ENCODE data around the gene COL6A2. TPM values are rescaled to one million over a fixed set of nuclear protein-coding genes. Genes with fewer than 3 reads are reported as not detected.
"Not testable (repeated sequence)": the region's sequence is repeated elsewhere in the genome, so short reads cannot be mapped to it uniquely, and the experiment has no call there.

COL6A2 gene
- total RNA-seq, 8 experiments from 2014 or later: 2.6 to 153 (median 5.0) TPM

GRCh38 chr21:46056450-46056903 lies 41.4 kb upstream of the COL6A2 start:
- Histone ChIP-seq H3K4me1 (replicated peaks in 1 of 2) (peaks cover 14 to 16% of the 10 kb centered on the region in 2 donors), H3K4me3 (no peak overlapping the region), H3K27ac (no peak overlapping the region)
- WGBS, 10 experiments: 0 to 83% (median 58%) methylated on average over 3 to 18 of the region's 26 CpGs; no CpG with 5 or more reads in 3 of the 10 experiments
- in situ Hi-C loops (cut with MboI; ENCODE audit: low pct_unique_long_range_greater_than_20kb in 2 of 9, low sequenced_read_pairs in 9 of 9, unreplicated experiment in 9 of 9): no loop called here
- peak; percentile 21 to 74 (median 48) for ATAC-seq (replicated peaks in 6 of 8)

- Histone ChIP-seq H3K4me1 (replicated peaks in 1 of 2) (peaks cover 14 to 16% of the 10 kb centered on the region in 2 donors), H3K27ac (no peak overlapping the region), H3K4me3 (no peak overlapping the region)
- in situ Hi-C loops (cut with MboI; ENCODE audit: low pct_unique_long_range_greater_than_20kb in 2 of 9, low sequenced_read_pairs in 9 of 9, unreplicated experiment in 9 of 9): no loop called here
- WGBS, 10 experiments: 80 to 83% (median 80%) methylated on average over 1 of the region's 27 CpGs; no CpG with 5 or more reads in 7 of the 10 experiments
- ATAC-seq (replicated peaks in 6 of 8): no peak
These were observed 40.7 kb upstream of the COL6A2 start for GRCh38 chr21:46057111-46057709.

DNA sequence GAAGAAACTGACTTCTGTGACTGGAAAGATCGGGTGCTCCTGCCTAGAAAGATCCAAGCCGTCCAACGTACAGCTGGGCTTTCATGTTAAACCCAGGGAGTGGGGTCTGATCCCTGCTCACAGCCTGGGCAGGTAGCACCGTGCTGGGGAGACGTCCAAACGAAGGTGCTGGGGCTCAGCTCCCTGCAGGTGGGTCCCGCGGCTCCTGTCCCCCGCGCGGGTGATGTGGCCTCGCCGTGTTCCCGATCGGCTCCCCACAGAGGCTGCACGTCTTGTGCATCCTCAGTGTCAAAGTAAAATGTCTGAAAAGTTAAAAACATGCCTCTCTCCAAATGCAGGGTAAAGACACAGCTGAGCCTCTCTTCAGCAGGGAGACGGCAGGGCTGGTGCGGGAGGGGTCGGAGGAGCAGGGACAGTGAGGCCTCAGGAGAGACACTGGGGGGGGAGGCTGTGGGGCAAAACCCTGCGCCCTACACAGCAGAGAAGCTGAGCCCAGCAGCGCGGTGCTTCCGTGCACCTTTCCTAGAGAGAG lies 40.1 kb upstream of the COL6A2 start:
- Histone ChIP-seq H3K4me3 (no peak overlapping the region), H3K27ac (no peak overlapping the region), H3K4me1 (replicated peaks in 1 of 2) (peaks cover 14 to 16% of the 10 kb centered on the region in 2 donors)
- in situ Hi-C loops (cut with MboI; ENCODE audit: low pct_unique_long_range_greater_than_20kb in 2 of 9, low sequenced_read_pairs in 9 of 9, unreplicated experiment in 9 of 9): no loop called here
- no peak for ATAC-seq (replicated peaks in 6 of 8)
- 79 to 90% (median 90%) methylated on average over 2 to 10 of the region's 23 CpGs; no CpG with 5 or more reads in 7 of the 10 experiments for WGBS, 10 experiments

DNA sequence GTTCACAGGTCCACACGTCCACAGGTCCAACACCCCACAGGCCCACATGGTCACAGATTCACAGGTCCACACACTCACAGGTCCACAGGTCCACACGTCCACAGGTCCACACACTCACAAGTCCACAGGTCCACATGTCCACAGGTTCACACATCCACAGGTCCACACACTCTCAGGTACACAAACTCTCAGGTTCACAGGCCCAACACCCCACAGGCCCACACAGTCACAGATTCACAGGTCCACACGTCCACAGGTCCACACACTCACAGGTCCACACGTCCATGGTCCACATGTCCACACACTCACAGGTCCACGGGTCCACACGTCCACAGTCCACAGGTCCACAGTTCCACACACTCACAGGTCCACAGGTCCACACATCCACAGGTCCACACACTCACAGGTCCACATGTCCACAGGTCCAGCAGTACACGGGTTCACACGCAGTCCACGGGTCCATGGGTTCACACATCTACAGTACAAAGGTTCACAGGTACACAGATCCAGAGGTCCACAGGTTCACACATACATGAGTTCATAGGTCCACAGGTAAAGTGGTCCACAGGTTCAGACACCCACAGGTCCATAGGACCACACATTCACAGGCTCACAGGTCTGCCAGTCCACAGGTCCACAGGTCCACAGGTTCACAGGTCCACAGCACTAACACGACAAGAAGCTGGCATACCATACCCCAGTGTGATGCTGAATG lies 39.3 kb upstream of the COL6A2 start:
- Histone ChIP-seq H3K27ac (no peak overlapping the region), H3K4me3 (no peak overlapping the region), H3K4me1 (replicated peaks in 1 of 2) (peaks cover 14% of the 10 kb centered on the region in 2 donors)
- WGBS, 10 experiments: 80 to 100% (median 90%) methylated on average over 1 to 3 of the region's 10 CpGs; no CpG with 5 or more reads in 6 of the 10 experiments
- ATAC-seq (replicated peaks in 6 of 8): no peak
- in situ Hi-C loops (cut with MboI; ENCODE audit: low pct_unique_long_range_greater_than_20kb in 2 of 9, low sequenced_read_pairs in 9 of 9, unreplicated experiment in 9 of 9): no loop called here

- 80 to 100% (median 95%) methylated on average over 1 to 9 of the region's 12 CpGs; no CpG with 5 or more reads in 4 of the 10 experiments for WGBS, 10 experiments
- Histone ChIP-seq H3K27ac (no peak overlapping the region), H3K4me3 (no peak overlapping the region), H3K4me1 (replicated peaks in 1 of 2) (peaks cover 14% of the 10 kb centered on the region in 2 donors)
- in situ Hi-C loops (cut with MboI; ENCODE audit: low pct_unique_long_range_greater_than_20kb in 2 of 9, low sequenced_read_pairs in 9 of 9, unreplicated experiment in 9 of 9): no loop called here
- no peak for ATAC-seq (replicated peaks in 6 of 8)
These were observed 38.7 kb upstream of the COL6A2 start for GRCh38 chr21:46059195-46059594.

DNA sequence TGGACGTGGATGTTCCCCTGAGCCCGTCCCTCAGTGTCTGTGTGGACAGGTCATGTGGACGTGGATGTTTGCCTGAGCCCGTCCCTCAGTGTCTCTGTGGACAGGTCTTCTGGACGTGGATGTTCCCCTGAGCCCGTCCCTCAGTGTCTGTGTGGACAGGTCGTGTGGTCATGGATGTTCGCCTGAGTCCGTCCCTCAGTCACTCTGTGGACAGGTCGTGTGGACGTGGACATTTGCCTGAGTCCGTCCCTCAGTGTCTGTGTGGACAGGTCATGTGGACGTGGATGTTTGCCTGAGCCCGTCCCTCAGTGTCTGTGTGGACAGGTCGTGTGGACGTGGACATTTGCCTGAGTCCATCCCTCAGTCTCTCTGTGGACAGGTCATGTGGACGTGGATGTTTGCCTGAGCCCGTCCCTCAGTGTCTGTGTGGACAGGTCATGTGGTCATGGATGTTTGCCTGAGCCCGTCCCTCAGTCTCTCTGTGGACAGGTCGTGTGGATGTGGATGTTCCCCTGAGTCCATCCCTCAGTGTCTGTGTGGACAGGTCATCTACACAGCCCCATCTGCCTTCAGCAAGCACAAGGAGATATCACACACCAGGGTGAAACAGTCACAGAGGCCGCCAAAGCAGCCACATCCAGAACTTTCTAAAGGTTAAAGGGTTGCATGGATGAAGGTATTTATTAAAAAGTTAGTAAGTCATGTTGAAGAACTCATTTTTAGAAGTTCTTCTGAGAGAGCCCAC lies 38.0 kb upstream of the COL6A2 start:
- WGBS, 10 experiments: 20 to 94% (median 84%) methylated on average over 1 to 8 of the region's 21 CpGs; no CpG with 5 or more reads in 4 of the 10 experiments
- H3K4me3 ChIP-seq; H3K27ac ChIP-seq; in situ Hi-C loops (cut with MboI; ENCODE audit: low pct_unique_long_range_greater_than_20kb in 2 of 9, low sequenced_read_pairs in 9 of 9, unreplicated experiment in 9 of 9); ATAC-seq (replicated peaks in 6 of 8): not testable (repeated sequence)
- H3K4me1 ChIP-seq (replicated peaks in 1 of 2): peaks cover 14% of the 10 kb centered on the region in 2 donors

DNA sequence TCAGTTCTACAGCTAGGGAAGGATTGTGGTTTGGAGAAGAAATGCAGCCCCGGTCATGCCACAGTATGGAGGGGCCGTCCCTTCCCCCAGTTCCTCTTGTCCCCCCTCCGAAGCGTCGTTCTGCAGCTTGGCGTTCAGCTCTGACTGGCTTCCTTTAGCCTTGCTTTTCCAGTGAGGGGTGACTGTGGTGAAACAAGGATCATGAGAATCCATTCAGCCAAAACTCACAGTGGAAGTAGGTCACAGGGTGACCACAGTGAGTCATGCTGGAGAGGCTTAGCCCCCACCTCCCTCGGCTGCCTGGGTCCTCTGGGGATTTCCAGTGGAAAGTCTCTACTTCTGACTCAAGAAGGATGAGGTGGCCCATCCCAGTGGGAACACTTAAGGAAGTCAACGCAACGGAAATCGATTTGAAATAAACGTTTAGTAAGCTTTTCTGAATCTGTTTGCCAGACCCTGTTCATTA lies 37.3 kb upstream of the COL6A2 start:
- ATAC-seq (replicated peaks in 6 of 8): peak in 7 of 8 experiments; percentile 10 to 73 (median 46)
- no peak overlapping the region for H3K4me3 ChIP-seq
- H3K27ac ChIP-seq: no peak overlapping the region
- in situ Hi-C loops (cut with MboI; ENCODE audit: low pct_unique_long_range_greater_than_20kb in 2 of 9, low sequenced_read_pairs in 9 of 9, unreplicated experiment in 9 of 9): no loop called here
- peaks cover 18% of the 10 kb centered on the region in 2 donors for H3K4me1 ChIP-seq (replicated peaks in 1 of 2)
- WGBS, 10 experiments: 0 to 87% (median 18%) methylated on average over 1 to 7 of the region's 11 CpGs; no CpG with 5 or more reads in 2 of the 10 experiments

DNA sequence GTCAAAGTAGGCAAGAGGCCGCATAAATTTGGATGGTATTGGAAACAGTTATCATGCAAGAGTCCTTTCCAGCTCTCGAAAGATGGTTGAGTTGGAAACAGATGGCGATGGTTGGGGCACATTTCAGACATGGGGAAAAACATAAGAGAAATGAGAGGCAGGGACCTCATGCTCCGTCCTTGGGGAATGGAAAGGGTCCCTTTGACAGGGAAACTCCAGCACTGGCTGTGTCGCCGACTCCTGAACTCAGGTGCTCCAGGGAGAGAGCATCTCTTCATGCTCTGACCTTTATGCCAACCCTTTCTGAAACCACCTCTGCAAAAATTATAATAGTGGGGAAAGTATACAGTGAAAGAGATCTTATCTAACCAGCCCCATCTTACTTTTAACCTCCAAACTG lies 36.8 kb upstream of the COL6A2 start:
- ATAC-seq (replicated peaks in 6 of 8): no peak
- in situ Hi-C loops (cut with MboI; ENCODE audit: low pct_unique_long_range_greater_than_20kb in 2 of 9, low sequenced_read_pairs in 9 of 9, unreplicated experiment in 9 of 9): no loop called here
- no peak overlapping the region for H3K27ac ChIP-seq
- H3K4me3 ChIP-seq: no peak overlapping the region
- peaks cover 18% of the 10 kb centered on the region in 2 donors for H3K4me1 ChIP-seq (replicated peaks in 1 of 2)
- WGBS, 10 experiments: 17 to 100% (median 80%) methylated on average over 1 to 5 of the region's 6 CpGs; no CpG with 5 or more reads in 2 of the 10 experiments

DNA sequence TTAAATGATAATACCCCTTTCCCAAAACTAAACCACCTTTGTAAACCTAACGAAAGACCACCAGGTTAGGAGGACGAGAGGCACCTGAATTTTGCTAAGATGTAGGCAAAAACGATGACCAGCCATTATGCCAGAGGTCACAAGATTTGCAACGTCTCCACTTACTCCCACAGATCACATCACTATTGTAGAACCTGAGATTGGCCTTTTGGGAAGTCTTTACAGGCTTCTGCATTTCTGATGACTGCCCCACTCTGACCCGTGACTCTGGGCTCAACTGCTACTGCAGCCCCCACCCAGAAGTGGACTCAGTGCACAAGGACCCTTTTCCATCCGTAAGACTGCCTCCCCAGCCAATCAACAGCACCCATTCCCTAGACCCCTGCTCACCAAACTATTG lies 36.4 kb upstream of the COL6A2 start:
- no peak overlapping the region for H3K27ac ChIP-seq
- WGBS, 10 experiments: 11 to 100% (median 68%) methylated on average over 1 to 4 of the region's 6 CpGs; no CpG with 5 or more reads in 4 of the 10 experiments
- H3K4me3 ChIP-seq: no peak overlapping the region
- in situ Hi-C loops (cut with MboI; ENCODE audit: low pct_unique_long_range_greater_than_20kb in 2 of 9, low sequenced_read_pairs in 9 of 9, unreplicated experiment in 9 of 9): no loop called here
- peaks cover 15 to 19% of the 10 kb centered on the region in 2 donors for H3K4me1 ChIP-seq (replicated peaks in 1 of 2)
- ATAC-seq (replicated peaks in 6 of 8): no peak

DNA sequence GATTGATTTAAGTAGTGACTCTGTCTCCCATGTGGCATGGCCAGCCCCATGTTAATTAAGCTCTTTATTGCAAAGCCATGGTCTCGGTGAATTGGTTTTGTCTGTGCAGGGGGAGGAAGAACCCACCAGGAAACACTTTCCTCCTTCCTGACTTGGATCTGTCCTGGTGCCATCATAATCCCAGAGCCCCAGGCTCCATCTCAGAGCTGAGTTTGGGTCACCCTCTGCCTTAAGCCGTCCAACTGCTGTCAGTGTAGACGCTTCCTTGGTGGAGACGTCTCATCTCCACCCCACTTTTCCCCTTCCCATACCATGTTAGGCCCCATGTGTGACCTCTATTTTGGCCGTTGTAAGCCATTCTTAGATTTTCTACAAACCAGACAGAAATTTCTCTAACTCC lies 36.0 kb upstream of the COL6A2 start:
- no peak for ATAC-seq (replicated peaks in 6 of 8)
- in situ Hi-C loops (cut with MboI; ENCODE audit: low pct_unique_long_range_greater_than_20kb in 2 of 9, low sequenced_read_pairs in 9 of 9, unreplicated experiment in 9 of 9): no loop called here
- H3K4me3 ChIP-seq: no peak overlapping the region
- H3K27ac ChIP-seq: no peak overlapping the region
- H3K4me1 ChIP-seq (replicated peaks in 1 of 2): peaks cover 14 to 21% of the 10 kb centered on the region in 2 donors
- WGBS, 10 experiments: 59 to 91% (median 78%) methylated on average over 1 to 5 of the region's 5 CpGs; no CpG with 5 or more reads in 4 of the 10 experiments

DNA sequence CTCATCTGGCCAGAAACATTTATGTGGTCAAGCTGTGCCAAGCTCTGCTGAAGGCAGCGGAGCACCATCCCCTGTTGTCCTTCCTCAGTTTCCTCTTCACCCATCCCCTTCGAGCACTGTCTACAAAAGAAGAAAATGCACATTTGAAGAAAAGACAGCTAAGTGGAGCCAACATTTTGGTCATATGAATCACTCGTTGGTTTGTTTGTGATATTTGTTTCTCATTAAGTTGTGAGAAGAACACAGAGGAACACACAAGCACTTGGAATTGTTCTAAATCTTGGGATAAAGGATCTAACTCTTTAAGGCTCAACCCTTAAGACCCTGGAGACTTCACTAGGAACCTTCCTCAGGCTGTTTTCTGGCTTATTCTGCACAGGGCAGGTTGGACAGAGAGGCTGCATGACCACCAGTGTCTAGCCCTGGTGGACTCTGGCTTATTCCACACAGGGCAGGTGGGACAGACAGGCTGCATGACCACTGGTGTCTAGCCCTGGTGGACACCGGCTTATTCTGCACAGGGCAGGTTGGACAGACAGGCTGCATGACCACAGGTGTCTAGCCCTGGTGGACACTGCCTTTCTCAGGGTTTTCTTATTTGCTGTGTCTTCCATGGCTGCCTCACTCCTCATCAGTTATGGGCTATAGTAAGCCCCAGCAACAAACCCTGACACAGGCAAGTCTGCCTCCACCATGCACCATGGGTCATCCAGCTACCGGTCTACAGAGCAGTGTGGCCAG lies 35.3 kb upstream of the COL6A2 start:
- in situ Hi-C loops (cut with MboI; ENCODE audit: low pct_unique_long_range_greater_than_20kb in 2 of 9, low sequenced_read_pairs in 9 of 9, unreplicated experiment in 9 of 9): no loop called here
- Histone ChIP-seq H3K27ac (no peak overlapping the region), H3K4me3 (no peak overlapping the region), H3K4me1 (replicated peaks in 1 of 2) (peaks cover 20 to 24% of the 10 kb centered on the region in 2 donors)
- no peak for ATAC-seq (replicated peaks in 6 of 8)
- WGBS, 10 experiments: 0 to 100% (median 73%) methylated on average over 1 to 4 of the region's 5 CpGs; no CpG with 5 or more reads in 1 of the 10 experiments

DNA sequence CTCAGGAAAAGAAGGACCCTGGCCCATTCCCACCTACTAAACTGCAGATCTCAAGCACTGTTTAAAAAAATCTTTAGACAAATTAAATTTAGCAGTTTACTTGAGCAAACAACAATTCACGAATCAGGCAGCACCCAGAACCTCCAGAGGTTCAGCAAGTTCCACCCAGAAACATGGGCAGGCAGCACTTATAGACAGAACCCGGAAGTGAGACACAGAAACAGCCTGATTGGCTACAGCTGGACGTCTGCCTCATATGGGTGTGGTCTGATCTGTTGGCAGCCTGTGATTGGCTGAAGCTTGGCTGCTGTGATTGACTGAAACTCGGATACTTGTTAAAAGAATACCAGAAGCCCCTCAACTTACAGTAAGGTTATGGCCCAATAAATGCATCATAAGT lies 34.7 kb upstream of the COL6A2 start:
- in situ Hi-C loops (cut with MboI; ENCODE audit: low pct_unique_long_range_greater_than_20kb in 2 of 9, low sequenced_read_pairs in 9 of 9, unreplicated experiment in 9 of 9): no loop called here
- no peak for ATAC-seq (replicated peaks in 6 of 8)
- WGBS, 10 experiments: 50 to 100% (median 73%) methylated on average over 1 to 4 of the region's 4 CpGs; no CpG with 5 or more reads in 2 of the 10 experiments
- H3K27ac ChIP-seq: no peak overlapping the region
- no peak overlapping the region for H3K4me3 ChIP-seq
- peaks cover 20 to 24% of the 10 kb centered on the region in 2 donors for H3K4me1 ChIP-seq (replicated peaks in 1 of 2)
